ENCODE data around the gene THTPA.
"Not testable (repeated sequence)": the region's sequence is repeated elsewhere in the genome, so short reads cannot be mapped to it uniquely, and the experiment has no call there.

Gene THTPA

GRCh38 chr14:23535943-23536342, 20.1 kb upstream of the THTPA start:
- H3K4me3 ChIP-seq (ENCODE audit: low read depth, low read length), result no peak overlapping the region
- TF ChIP-seq CTCF (IDR thresholded peaks at IDR 0.05; ENCODE audit: borderline replicate concordance, insufficient read depth, low read depth, low read length), result no peak

DNA sequence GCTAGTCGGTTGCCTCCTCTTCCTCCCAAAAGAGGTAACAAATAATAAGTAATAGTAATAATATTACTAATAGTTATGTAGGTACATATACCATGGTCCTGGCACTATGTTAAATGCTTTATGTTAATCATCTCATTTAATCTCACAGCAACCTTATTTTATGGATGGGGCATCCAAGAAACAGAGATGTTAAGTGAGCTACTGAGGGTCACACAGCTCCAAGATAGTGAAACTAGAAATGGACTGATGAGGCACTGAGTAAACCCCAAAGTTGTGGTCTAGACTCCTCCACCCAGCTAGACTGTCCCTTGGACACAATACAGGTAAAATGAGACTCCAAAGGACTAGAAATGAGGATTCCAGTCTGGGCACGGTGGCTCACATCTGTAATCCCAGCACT, 19.6 kb upstream of the THTPA start:
- no peak overlapping the region for H3K4me3 ChIP-seq (ENCODE audit: low read depth, low read length)
- TF ChIP-seq CTCF (IDR thresholded peaks at IDR 0.05; ENCODE audit: borderline replicate concordance, insufficient read depth, low read depth, low read length), result no peak

DNA sequence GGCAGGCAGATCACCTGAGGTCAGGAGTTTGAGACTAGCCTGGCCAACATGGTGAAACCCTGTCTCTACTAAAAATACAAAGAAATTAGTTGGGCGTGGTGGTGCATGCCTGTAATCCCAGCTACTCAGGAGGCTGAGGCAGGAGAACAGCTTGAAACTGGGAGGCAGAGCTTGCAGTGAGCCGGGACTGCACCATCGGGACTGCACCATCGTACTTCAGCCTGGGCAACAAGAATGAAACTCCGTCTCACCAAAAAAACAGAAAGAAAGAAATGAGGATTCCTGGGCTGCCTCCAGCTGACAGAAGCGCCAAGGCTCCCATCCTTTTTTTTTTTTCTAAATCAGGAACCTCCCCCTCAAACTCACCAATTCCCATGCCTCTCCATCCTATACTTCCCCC, 19.2 kb upstream of the THTPA start:
- H3K4me3 ChIP-seq (ENCODE audit: low read depth, low read length), result not testable (repeated sequence)

DNA sequence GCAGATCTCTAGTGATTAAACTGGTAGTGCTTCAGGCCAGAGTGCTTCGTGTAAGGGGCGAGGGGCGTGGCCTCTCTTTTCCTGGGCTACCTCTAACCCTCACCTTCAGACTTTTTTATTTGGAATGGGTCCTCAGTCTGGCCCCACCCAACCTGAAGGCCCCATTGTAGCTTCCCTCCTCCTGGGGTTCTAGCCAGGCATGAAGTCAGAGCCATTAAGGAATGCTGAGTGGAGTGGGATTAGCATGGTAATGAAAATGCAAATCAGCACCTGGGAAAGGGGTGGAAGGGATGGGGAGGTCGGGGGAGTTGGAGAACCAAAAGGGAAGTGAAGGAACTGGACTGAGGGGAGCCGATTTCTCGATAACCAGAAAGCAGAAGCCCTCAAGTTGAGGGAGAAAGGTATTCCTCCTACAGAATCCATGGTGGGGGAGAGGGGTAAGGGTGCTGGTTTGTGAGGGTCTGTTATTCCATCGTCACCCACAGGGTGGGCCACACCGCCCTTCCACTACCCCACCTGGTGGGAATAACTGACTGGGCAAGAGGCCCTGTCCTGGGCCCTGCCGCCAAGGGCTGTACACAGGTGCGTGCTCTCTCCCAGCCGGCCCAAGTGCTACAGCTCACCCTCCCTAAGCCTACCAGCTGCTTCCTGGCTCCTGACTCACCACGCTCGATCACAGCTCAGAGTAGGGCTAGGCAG, 18.6 kb upstream of the THTPA start:
- no peak for TF ChIP-seq CTCF (IDR thresholded peaks at IDR 0.05; ENCODE audit: borderline replicate concordance, insufficient read depth, low read depth, low read length)
- no peak overlapping the region for H3K4me3 ChIP-seq (ENCODE audit: low read depth, low read length)

GRCh38 chr14:23538050-23538718, 17.9 kb upstream of the THTPA start:
- TF ChIP-seq CTCF (IDR thresholded peaks at IDR 0.05; ENCODE audit: borderline replicate concordance, insufficient read depth, low read depth, low read length), result no peak

GRCh38 chr14:23538785-23539184, 17.3 kb upstream of the THTPA start:
- TF ChIP-seq CTCF (IDR thresholded peaks at IDR 0.05; ENCODE audit: borderline replicate concordance, insufficient read depth, low read depth, low read length), result no peak
- no peak overlapping the region for H3K4me3 ChIP-seq (ENCODE audit: low read depth, low read length)

More at GRCh38 chr14:23538050-23538718, 17.9 kb upstream of the THTPA start:
- H3K4me3 ChIP-seq (ENCODE audit: low read depth, low read length), result no peak overlapping the region

DNA sequence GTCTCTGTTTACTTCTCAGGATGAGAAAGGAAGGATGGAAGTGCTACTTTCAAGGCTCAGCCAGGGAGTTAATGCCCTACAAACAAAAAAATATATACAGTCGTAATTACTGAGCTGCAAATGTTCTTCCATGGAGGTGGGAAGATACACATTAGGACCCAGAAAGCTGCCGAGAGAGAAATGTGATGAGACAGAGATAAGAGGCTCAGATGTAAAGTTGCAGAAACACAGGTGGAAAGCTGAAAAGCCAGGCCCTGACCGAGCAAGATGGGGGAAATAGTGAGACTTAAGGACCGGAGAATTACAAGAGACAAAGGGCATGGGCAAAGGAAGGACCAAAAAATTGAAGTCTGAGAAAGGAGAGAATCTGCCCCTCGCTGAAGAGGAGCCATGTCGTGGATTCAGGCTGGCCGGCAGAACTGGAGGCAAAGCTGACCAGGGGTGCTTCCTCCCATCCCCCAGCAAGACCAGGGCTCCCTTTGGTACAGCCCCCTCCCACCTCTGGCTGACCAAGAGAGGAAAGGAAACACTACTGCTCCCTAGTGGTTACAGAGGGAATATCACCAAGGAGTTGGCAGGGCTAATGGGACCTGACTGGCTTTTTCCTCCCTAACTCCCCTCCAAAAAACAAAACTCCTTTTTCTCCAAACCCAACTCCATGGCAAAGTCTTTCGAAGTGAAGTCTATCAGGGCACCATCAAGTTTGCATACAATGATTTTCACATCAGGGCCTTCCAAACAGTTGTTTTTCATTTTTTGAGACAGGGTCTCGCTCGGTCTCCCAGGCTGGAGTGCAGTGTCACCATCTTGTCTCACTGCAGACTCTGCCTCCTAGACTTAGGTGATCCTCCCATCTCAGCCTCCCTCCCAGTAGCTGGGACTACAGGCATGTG, 16.6 kb upstream of the THTPA start:
- peak; percentile 78 for TF ChIP-seq CTCF (IDR thresholded peaks at IDR 0.05; ENCODE audit: borderline replicate concordance, insufficient read depth, low read depth, low read length)
- H3K4me3 ChIP-seq (ENCODE audit: low read depth, low read length), result no peak overlapping the region
